IPS-11a (cell line): ENCODE results near the gene SOX8.
"Not testable (repeated sequence)": the region's sequence is repeated elsewhere in the genome, so short reads cannot be mapped to it uniquely, and the experiment has no call there.

Source experiments
- H3K4me3 ChIP-seq: one replicate; pipeline ENCODE4 v1.5.1; 2013; ENCODE audit warnings: low read depth, low read length, control low read depth

Gene SOX8

GRCh38 chr16:953818-954217, 27.8 kb upstream of the SOX8 start:
- not testable (repeated sequence) for H3K4me3 ChIP-seq

GRCh38 chr16:955766-956165, 25.8 kb upstream of the SOX8 start:
- H3K4me3 ChIP-seq, result not testable (repeated sequence)

GRCh38 chr16:959232-960040, 22.1 kb upstream of the SOX8 start:
- H3K4me3 ChIP-seq, result no peak overlapping the region

- no peak overlapping the region for H3K4me3 ChIP-seq
These were observed 19.2 kb upstream of the SOX8 start for GRCh38 chr16:962366-962765.

- H3K4me3 ChIP-seq, result no peak overlapping the region
These were observed 18.4 kb upstream of the SOX8 start for GRCh38 chr16:962901-963814.

GRCh38 chr16:963913-964312, 17.7 kb upstream of the SOX8 start:
- H3K4me3 ChIP-seq, result no peak overlapping the region

- H3K4me3 ChIP-seq, result no peak overlapping the region
These were observed 17.1 kb upstream of the SOX8 start for GRCh38 chr16:964356-965035.

GRCh38 chr16:965036-965395, 16.6 kb upstream of the SOX8 start:
- H3K4me3 ChIP-seq, result no peak overlapping the region

- H3K4me3 ChIP-seq, result no peak overlapping the region
These were observed 16.1 kb upstream of the SOX8 start for GRCh38 chr16:965487-965886.

- H3K4me3 ChIP-seq, result no peak overlapping the region
These were observed 15.5 kb upstream of the SOX8 start for GRCh38 chr16:966035-966434.

GRCh38 chr16:966505-966904, 15.1 kb upstream of the SOX8 start:
- H3K4me3 ChIP-seq, result no peak overlapping the region

GRCh38 chr16:967077-967541, 14.5 kb upstream of the SOX8 start:
- no peak overlapping the region for H3K4me3 ChIP-seq

GRCh38 chr16:967546-968295, 13.8 kb upstream of the SOX8 start:
- H3K4me3 ChIP-seq, result no peak overlapping the region

- no peak overlapping the region for H3K4me3 ChIP-seq
These were observed 12.9 kb upstream of the SOX8 start for GRCh38 chr16:968620-969019.

GRCh38 chr16:969508-970385, 11.8 kb upstream of the SOX8 start:
- peak overlapping the region; percentile 62 for H3K4me3 ChIP-seq

GRCh38 chr16:970386-970765, 11.2 kb upstream of the SOX8 start:
- peak overlapping the region; percentile 62 for H3K4me3 ChIP-seq

- peak within 1 kb of the TSS; percentile 62 for H3K4me3 ChIP-seq
These were observed 10.6 kb upstream of the SOX8 start, which contains the start of gene LMF1 for GRCh38 chr16:970766-971581. TSS of gene LMF1 (minus strand) at chr16:970984. CDS start at chr16:970980, 4 bp downstream.

- H3K4me3 ChIP-seq, result no peak overlapping the region
These were observed 10.0 kb upstream of the SOX8 start for GRCh38 chr16:971582-971905.

GRCh38 chr16:971981-972315, 9.6 kb upstream of the SOX8 start:
- H3K4me3 ChIP-seq, result no peak overlapping the region
